Activated naive CD8-positive, alpha-beta T cell treated with anti-CD3 and anti-CD28 coated beads, Interleukin-2, amount 50 U/mL, for 24 hours (primary cell): ENCODE results near the gene TMEM132C.

Experiments used
- ATAC-seq: fragments of 150-1000 bp; cut with Tn5 transposase; one replicate; pipeline ENCODE4 v1.10.0; 2021
- DNase-seq: peaks from one replicate; pipeline ENCODE4 v3.0.0; 2021
- H3K27ac Mint-ChIP-seq: one replicate; pipeline ENCODE4 v1.8.0; 2021; ENCODE audit warnings: mild to moderate bottlenecking, mixed read lengths
- H3K27me3 Mint-ChIP-seq: one replicate; pipeline ENCODE4 v1.8.0; 2021; ENCODE audit warnings: mixed read lengths
- H3K36me3 Mint-ChIP-seq: one replicate; pipeline ENCODE4 v1.8.0; 2021; ENCODE audit warnings: low read depth, mixed read lengths
- H3K4me1 Mint-ChIP-seq: one replicate; pipeline ENCODE4 v1.8.0; 2021; ENCODE audit warnings: mixed read lengths
- H3K4me3 Mint-ChIP-seq: one replicate; pipeline ENCODE4 v1.8.0; 2021; ENCODE audit warnings: mild to moderate bottlenecking, moderate library complexity, mixed read lengths
- H3K9me3 Mint-ChIP-seq: one replicate; pipeline ENCODE4 v1.8.0; 2021; ENCODE audit warnings: mixed read lengths

Gene TMEM132C

DNA sequence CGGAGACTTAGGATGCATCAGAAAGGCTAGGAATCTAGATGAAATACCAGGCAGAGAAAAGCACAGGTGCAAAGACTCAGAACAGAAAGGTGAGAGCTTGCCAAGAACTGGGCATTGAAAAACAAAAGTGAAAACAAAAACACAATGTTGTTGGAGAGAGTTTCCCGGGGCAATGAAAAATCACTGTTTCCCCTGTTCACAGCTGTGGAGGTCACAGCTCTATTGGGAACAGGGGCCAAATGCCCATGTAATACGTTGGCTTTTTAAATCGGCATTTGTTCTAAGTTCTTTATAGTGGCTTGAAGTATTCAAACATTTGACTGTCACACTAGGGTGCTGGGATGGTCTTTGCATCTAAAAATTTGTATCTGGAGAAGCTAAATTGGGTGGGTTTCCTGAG, 448.5 kb downstream of the TMEM132C start:
- no peak overlapping the region for H3K27ac Mint-ChIP-seq
- no peaks in the 10 kb centered on the region for H3K4me1 Mint-ChIP-seq
- ATAC-seq = no peak
- H3K4me3 Mint-ChIP-seq = no peak overlapping the region
- no peaks in the 10 kb centered on the region for H3K36me3 Mint-ChIP-seq
- peaks cover 6% of the 10 kb centered on the region for H3K9me3 Mint-ChIP-seq
- no peak for DNase-seq
- no peaks in the 10 kb centered on the region for H3K27me3 Mint-ChIP-seq

GRCh38 chr12:128724468-128725046, 457.6 kb downstream of the TMEM132C start:
- Mint-ChIP-seq H3K36me3 (no peaks in the 10 kb centered on the region), H3K9me3 (no peaks in the 10 kb centered on the region), H3K27me3 (peaks cover 9% of the 10 kb centered on the region), H3K4me1 (peaks cover under 1% of the 10 kb centered on the region), H3K4me3 (no peak overlapping the region), H3K27ac (no peak overlapping the region)
- DNase-seq (no peak), ATAC-seq (no peak)

DNA sequence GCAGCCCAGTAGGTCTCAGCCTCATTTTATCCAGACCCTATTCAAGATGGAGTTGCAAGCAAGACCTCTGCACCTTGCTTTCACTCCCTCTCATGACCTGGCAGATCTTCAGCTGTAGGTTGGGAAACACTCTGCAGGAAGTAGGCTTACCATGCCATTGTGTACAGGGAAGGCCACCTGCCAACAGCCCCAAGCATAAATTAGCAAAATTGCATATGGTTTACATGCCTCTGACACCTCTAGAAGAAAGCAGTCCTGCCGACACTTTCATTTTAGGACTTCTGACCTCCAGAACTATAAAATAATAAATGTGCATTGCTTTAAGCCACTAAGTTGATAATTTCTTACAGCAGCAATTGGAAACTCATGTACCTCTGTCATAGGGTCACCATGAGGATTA, 459.9 kb downstream of the TMEM132C start:
- Mint-ChIP-seq H3K9me3 (no peaks in the 10 kb centered on the region), H3K4me1 (peaks cover 2% of the 10 kb centered on the region), H3K4me3 (no peak overlapping the region), H3K27me3 (peaks cover 14% of the 10 kb centered on the region), H3K36me3 (no peaks in the 10 kb centered on the region), H3K27ac (no peak overlapping the region)
- DNase-seq (no peak), ATAC-seq (no peak)

DNA sequence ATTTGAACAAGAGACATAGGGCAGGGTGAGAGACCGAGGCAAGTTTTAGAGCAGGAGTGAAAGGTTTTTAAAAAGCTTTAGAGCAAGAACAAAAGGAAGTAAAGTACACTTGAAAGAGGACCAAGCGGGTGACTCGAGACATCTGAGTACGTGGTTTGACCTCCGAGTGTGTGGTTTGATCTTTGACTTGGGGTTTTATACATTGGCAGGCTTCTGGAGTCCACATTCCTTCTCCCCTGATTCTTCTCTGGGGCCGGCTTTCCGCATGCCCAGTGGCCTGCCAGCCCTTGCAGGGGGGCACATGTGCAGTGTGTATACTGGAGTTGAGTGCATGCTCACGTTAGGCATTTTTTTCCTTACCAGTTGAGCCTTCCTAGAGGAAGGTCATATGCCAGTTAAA, 460.5 kb downstream of the TMEM132C start:
- no peak overlapping the region for H3K27ac Mint-ChIP-seq
- DNase-seq (no peak), ATAC-seq (no peak)
- no peaks in the 10 kb centered on the region for H3K36me3 Mint-ChIP-seq
- peaks cover 14% of the 10 kb centered on the region for H3K27me3 Mint-ChIP-seq
- peaks cover 2% of the 10 kb centered on the region for H3K4me1 Mint-ChIP-seq
- no peaks in the 10 kb centered on the region for H3K9me3 Mint-ChIP-seq
- H3K4me3 Mint-ChIP-seq = no peak overlapping the region

DNA sequence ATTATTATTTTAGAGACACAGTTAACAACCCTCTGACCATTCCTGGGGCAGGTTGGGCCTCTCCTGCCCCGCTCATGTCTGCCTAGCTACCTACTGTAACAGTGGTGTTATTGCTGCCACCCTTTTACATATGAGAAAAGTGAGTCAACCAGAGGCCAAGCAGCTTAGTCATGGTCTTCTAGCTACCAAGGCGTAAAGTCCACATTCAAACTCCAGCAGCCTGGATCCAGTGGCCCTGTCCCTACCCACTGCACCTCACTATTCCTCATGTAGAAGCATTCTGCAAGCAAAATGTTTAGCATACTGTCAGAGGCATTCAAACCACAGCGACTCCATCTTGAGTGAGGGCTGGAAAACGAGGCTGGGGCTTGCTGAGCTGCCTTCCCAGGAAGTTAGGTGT, 461.0 kb downstream of the TMEM132C start:
- Mint-ChIP-seq H3K4me1 (peaks cover 2% of the 10 kb centered on the region), H3K27ac (no peak overlapping the region), H3K27me3 (peaks cover 14% of the 10 kb centered on the region)

GRCh38 chr12:128729628-128730121, 462.7 kb downstream of the TMEM132C start:
- no peak overlapping the region for H3K4me3 Mint-ChIP-seq
- peaks cover 2% of the 10 kb centered on the region for H3K4me1 Mint-ChIP-seq
- H3K36me3 Mint-ChIP-seq = no peaks in the 10 kb centered on the region
- DNase-seq (no peak), ATAC-seq (no peak)
- H3K9me3 Mint-ChIP-seq = no peaks in the 10 kb centered on the region
- H3K27me3 Mint-ChIP-seq = peaks cover 14% of the 10 kb centered on the region
- H3K27ac Mint-ChIP-seq = no peak overlapping the region

More for the DNA sequence above, 461.0 kb downstream of the TMEM132C start:
- no peaks in the 10 kb centered on the region for H3K36me3 Mint-ChIP-seq
- DNase-seq = no peak
- H3K9me3 Mint-ChIP-seq = no peaks in the 10 kb centered on the region
- no peak overlapping the region for H3K4me3 Mint-ChIP-seq
- ATAC-seq = no peak

DNA sequence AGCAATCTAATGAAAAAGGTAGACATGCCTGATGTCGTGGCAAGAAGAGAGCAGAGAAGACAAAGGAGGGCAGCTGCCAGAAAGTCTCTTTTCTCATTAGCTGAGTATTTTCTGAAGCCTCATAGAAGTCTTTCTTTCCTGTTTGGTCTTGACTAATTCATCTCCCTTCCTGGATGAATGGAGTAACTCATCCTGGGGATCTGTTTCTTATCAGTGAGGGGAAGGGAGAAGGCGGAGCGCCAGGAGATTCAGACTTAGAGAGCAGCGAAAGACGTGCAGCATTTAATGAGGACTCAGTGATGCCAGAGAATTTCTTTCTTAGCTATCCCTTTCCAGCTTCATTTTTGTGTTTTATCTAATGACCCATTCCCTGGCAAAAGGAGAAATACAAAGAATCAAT, 467.4 kb downstream of the TMEM132C start:
- H3K4me1 Mint-ChIP-seq = peaks cover 2% of the 10 kb centered on the region
- H3K4me3 Mint-ChIP-seq = no peak overlapping the region
- DNase-seq = no peak
- H3K36me3 Mint-ChIP-seq = no peaks in the 10 kb centered on the region
- H3K27ac Mint-ChIP-seq = no peak overlapping the region
- no peak for ATAC-seq
- peaks cover 8% of the 10 kb centered on the region for H3K9me3 Mint-ChIP-seq
- H3K27me3 Mint-ChIP-seq = peaks cover 9% of the 10 kb centered on the region

DNA sequence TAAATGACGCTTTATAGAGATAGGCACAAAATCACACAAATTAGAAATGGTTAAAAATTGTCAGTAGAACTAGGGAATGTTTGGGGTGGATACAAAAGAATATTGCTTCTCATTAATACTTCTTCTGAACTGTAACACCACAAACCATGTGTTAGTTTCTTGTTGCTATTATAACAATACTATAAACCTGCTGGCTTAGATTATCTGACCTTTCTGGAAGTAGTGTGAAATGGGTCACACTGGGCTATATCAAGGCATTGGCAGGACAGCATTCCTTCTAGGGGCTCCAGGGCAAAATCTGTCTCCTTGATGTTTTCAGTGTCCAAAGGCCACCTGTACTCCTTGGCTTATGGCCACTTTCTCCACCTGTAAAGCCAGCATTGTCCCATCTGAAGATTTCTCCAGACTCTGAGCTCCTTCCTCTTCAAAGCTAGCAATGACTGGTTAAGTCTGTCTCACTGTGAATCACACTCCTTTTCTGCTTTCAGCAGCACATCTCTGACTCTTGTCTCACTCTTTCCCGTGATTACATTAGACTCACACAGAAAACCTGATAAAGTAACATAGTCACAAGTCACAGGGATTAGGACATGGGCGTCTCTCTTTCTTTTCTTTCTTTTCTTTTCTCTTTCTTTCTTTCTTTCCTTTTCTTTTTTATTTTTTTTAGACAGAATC, 470.5 kb downstream of the TMEM132C start:
- H3K27me3 Mint-ChIP-seq = peaks cover 2% of the 10 kb centered on the region
- no peak overlapping the region for H3K27ac Mint-ChIP-seq
- DNase-seq (no peak), ATAC-seq (no peak)
- peaks cover 14% of the 10 kb centered on the region for H3K9me3 Mint-ChIP-seq
- no peak overlapping the region for H3K4me3 Mint-ChIP-seq
- H3K4me1 Mint-ChIP-seq = no peaks in the 10 kb centered on the region
- no peaks in the 10 kb centered on the region for H3K36me3 Mint-ChIP-seq

- H3K27me3 Mint-ChIP-seq = peaks cover 4% of the 10 kb centered on the region
- DNase-seq (no peak), ATAC-seq (no peak)
- H3K9me3 Mint-ChIP-seq = peaks cover 11% of the 10 kb centered on the region
- H3K4me3 Mint-ChIP-seq = no peak overlapping the region
- no peaks in the 10 kb centered on the region for H3K4me1 Mint-ChIP-seq
- no peaks in the 10 kb centered on the region for H3K36me3 Mint-ChIP-seq
- H3K27ac Mint-ChIP-seq = no peak overlapping the region
These were observed 476.9 kb downstream of the TMEM132C start for GRCh38 chr12:128743916-128744315.

- H3K4me1 Mint-ChIP-seq = no peaks in the 10 kb centered on the region
- H3K4me3 Mint-ChIP-seq = no peak overlapping the region
- H3K27me3 Mint-ChIP-seq = peaks cover 2% of the 10 kb centered on the region
- no peak overlapping the region for H3K27ac Mint-ChIP-seq
- no peaks in the 10 kb centered on the region for H3K36me3 Mint-ChIP-seq
- no peak for DNase-seq
- no peaks in the 10 kb centered on the region for H3K9me3 Mint-ChIP-seq
- no peak for ATAC-seq
These were observed 479.1 kb downstream of the TMEM132C start for GRCh38 chr12:128745772-128746689.

DNA sequence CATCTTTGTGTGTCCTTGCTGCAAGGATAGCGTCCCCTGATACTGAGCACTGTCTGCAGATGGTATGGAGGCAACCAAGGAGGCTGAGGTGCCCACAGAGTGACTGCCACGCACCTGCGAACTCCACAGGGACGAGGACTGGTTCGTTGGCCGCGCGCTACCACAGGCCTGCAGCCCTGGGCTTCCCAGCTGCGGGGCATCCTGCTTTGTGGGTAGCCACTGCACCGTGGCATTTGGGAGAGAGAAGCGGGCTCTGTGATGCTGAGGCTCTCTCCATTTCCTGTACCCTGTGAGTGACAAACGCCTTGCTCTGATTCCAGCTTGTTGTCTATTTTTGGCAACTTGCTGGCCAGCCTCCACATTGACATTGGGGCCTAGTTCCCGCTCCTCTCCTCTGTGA, 480.5 kb downstream of the TMEM132C start:
- Mint-ChIP-seq H3K4me1 (no peaks in the 10 kb centered on the region), H3K27ac (no peak overlapping the region)

GRCh38 chr12:128752386-128752785, 485.4 kb downstream of the TMEM132C start:
- no peak overlapping the region for H3K27ac Mint-ChIP-seq
- no peak for DNase-seq
- H3K36me3 Mint-ChIP-seq = no peaks in the 10 kb centered on the region
- no peaks in the 10 kb centered on the region for H3K9me3 Mint-ChIP-seq
- peaks cover 6% of the 10 kb centered on the region for H3K27me3 Mint-ChIP-seq
- no peak for ATAC-seq
- H3K4me3 Mint-ChIP-seq = no peak overlapping the region
- H3K4me1 Mint-ChIP-seq = no peaks in the 10 kb centered on the region

More for the DNA sequence above, 480.5 kb downstream of the TMEM132C start:
- Mint-ChIP-seq H3K4me3 (no peak overlapping the region), H3K36me3 (no peaks in the 10 kb centered on the region), H3K9me3 (no peaks in the 10 kb centered on the region), H3K27me3 (peaks cover 2% of the 10 kb centered on the region)
- DNase-seq (no peak), ATAC-seq (no peak)

DNA sequence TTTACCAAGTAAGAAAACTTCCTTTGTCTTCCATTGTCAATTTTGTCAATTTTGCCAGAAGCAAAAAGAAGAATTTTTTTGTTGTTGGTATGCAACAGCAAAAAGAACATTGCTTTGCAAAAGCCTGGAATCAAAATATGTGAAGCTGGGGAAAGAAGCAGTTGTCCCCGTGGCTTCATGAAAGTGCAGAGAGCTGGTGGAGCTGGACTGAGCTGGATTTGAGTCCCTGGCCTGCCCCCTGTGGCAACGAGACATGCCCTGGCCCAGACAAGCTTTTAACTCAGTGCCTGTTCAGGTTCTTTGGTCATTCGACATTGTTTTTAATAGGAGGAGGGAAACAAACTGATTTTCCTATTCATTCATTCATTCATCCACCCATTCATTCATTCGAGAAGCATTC, 486.5 kb downstream of the TMEM132C start:
- H3K4me3 Mint-ChIP-seq = no peak overlapping the region
- H3K36me3 Mint-ChIP-seq = no peaks in the 10 kb centered on the region
- H3K9me3 Mint-ChIP-seq = no peaks in the 10 kb centered on the region
- no peaks in the 10 kb centered on the region for H3K4me1 Mint-ChIP-seq
- H3K27me3 Mint-ChIP-seq = peaks cover 5% of the 10 kb centered on the region
- DNase-seq (no peak), ATAC-seq (no peak)
- no peak overlapping the region for H3K27ac Mint-ChIP-seq

DNA sequence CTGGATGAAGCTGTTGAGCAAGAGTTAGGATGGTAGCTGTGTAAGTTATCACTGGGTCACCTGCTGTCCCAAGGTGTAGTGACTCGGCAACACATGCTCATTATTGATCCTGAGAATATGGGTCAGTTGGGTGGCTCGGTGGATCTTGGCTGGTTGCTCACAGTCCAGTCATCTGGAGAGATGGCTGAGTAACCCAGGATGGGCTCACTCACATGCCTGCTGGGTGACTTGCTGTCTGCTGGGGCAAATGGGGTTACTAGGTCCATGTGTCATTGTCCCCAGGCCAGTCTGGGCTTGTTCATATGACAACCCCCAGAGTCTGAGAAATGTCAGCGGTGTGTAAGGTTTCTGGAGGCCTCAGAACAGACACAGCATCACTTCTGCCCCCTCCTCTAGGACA, 487.3 kb downstream of the TMEM132C start:
- H3K27ac Mint-ChIP-seq = no peak overlapping the region
- no peak overlapping the region for H3K4me3 Mint-ChIP-seq
- H3K9me3 Mint-ChIP-seq = no peaks in the 10 kb centered on the region
- no peaks in the 10 kb centered on the region for H3K4me1 Mint-ChIP-seq
- no peak for ATAC-seq
- H3K36me3 Mint-ChIP-seq = no peaks in the 10 kb centered on the region
- peaks cover 5% of the 10 kb centered on the region for H3K27me3 Mint-ChIP-seq
- no peak for DNase-seq

- peaks cover 5% of the 10 kb centered on the region for H3K27me3 Mint-ChIP-seq
- no peaks in the 10 kb centered on the region for H3K4me1 Mint-ChIP-seq
- H3K27ac Mint-ChIP-seq = no peak overlapping the region
- H3K36me3 Mint-ChIP-seq = no peaks in the 10 kb centered on the region
- ATAC-seq (no peak), DNase-seq (no peak)
- no peaks in the 10 kb centered on the region for H3K9me3 Mint-ChIP-seq
- no peak overlapping the region for H3K4me3 Mint-ChIP-seq
These were observed 488.6 kb downstream of the TMEM132C start for GRCh38 chr12:128755566-128755965.
